NOMO-1 treated with dmso at 0.1 percent for 144 hours (cell line): ENCODE data around the gene ANKRD13C.
A peak's percentile ranks its signal among the peaks of the same experiment; 100 is the strongest.
"Not testable (repeated sequence)": the region's sequence is repeated elsewhere in the genome, so short reads cannot be mapped to it uniquely, and the experiment has no call there.

Source experiments
- DNase-seq: peaks from one replicate; lab custom pipeline; 2025; ENCODE audit not compliant: unreplicated experiment; lab: John Stamatoyannopoulos, UW

ANKRD13C gene

GRCh38 chr1:70354332-70355110, at the start of gene ANKRD13C:
TSS of gene ANKRD13C (minus strand) at chr1:70354722. CDS start at chr1:70354408, 314 bp downstream.
- DNase-seq: peak; percentile 84

- DNase-seq: no peak
Observed at GRCh38 chr1:70403759-70404158, 49.2 kb upstream of the ANKRD13C start.

- DNase-seq: no peak
Observed at GRCh38 chr1:70401974-70402373, 47.5 kb upstream of the ANKRD13C start.

GRCh38 chr1:70400335-70400734, 45.8 kb upstream of the ANKRD13C start:
- no peak for DNase-seq

GRCh38 chr1:70397013-70397412, 42.5 kb upstream of the ANKRD13C start:
- DNase-seq: no peak

GRCh38 chr1:70396607-70397006, 42.1 kb upstream of the ANKRD13C start:
- DNase-seq: no peak

GRCh38 chr1:70392626-70393025, 38.1 kb upstream of the ANKRD13C start:
- no peak for DNase-seq

- DNase-seq: no peak
Observed at GRCh38 chr1:70387507-70387906, 33.0 kb upstream of the ANKRD13C start.

GRCh38 chr1:70386121-70386520, 31.6 kb upstream of the ANKRD13C start:
- no peak for DNase-seq

- DNase-seq: no peak
Observed at GRCh38 chr1:70385477-70385876, 31.0 kb upstream of the ANKRD13C start.

- DNase-seq: no peak
Observed at GRCh38 chr1:70384542-70384941, 30.0 kb upstream of the ANKRD13C start.

GRCh38 chr1:70383483-70383882, 29.0 kb upstream of the ANKRD13C start:
- DNase-seq: no peak

- DNase-seq: peak; percentile 47
Observed at GRCh38 chr1:70382682-70383081, 28.2 kb upstream of the ANKRD13C start.

- DNase-seq: peak; percentile 62
Observed at GRCh38 chr1:70376196-70376595, 21.7 kb upstream of the ANKRD13C start.

- not testable (repeated sequence) for DNase-seq
Observed at GRCh38 chr1:70373580-70373979, 19.1 kb upstream of the ANKRD13C start.

GRCh38 chr1:70372426-70372825, 17.9 kb upstream of the ANKRD13C start:
- DNase-seq: no peak

GRCh38 chr1:70371586-70371985, 17.1 kb upstream of the ANKRD13C start:
- not testable (repeated sequence) for DNase-seq

GRCh38 chr1:70367397-70367796, 12.9 kb upstream of the ANKRD13C start:
- not testable (repeated sequence) for DNase-seq

GRCh38 chr1:70366997-70367396, 12.5 kb upstream of the ANKRD13C start:
- not testable (repeated sequence) for DNase-seq

GRCh38 chr1:70366425-70366952, 12.0 kb upstream of the ANKRD13C start:
- DNase-seq: not testable (repeated sequence)

GRCh38 chr1:70364439-70364838, 9.9 kb upstream of the ANKRD13C start:
- no peak for DNase-seq

GRCh38 chr1:70361727-70362398, 7.3 kb upstream of the ANKRD13C start:
- no peak for DNase-seq
